GM18907 (cell line): ENCODE measurements around the gene TEDC2.

Experiments
- ATAC-seq: cut with Tn5 transposase; IDR thresholded peaks from one replicate; pipeline ENCODE4 v1.9.1; 2021; ENCODE audit warnings: mild to moderate bottlenecking, moderate library complexity; ENCODE audit not compliant: unreplicated experiment

The TEDC2 gene

GRCh38 chr16:2464333-2464732, 4.4 kb downstream of the TEDC2 start:
- ATAC-seq = no peak

GRCh38 chr16:2465653-2466415, 5.9 kb downstream of the TEDC2 start:
- no peak for ATAC-seq

- ATAC-seq = no peak
These were observed 7.0 kb downstream of the TEDC2 start for GRCh38 chr16:2466667-2467527.

- no peak for ATAC-seq
These were observed 7.8 kb downstream of the TEDC2 start for GRCh38 chr16:2467528-2468232.

GRCh38 chr16:2468233-2468724, 8.4 kb downstream of the TEDC2 start:
- no peak for ATAC-seq

- no peak for ATAC-seq
These were observed 9.0 kb downstream of the TEDC2 start for GRCh38 chr16:2468725-2469398.

GRCh38 chr16:2469399-2470233, 9.7 kb downstream of the TEDC2 start:
- ATAC-seq = no peak

GRCh38 chr16:2470234-2470601, 10.3 kb downstream of the TEDC2 start:
- ATAC-seq = no peak

- no peak for ATAC-seq
These were observed 10.7 kb downstream of the TEDC2 start for GRCh38 chr16:2470603-2471015.

GRCh38 chr16:2471016-2471652, 11.2 kb downstream of the TEDC2 start, which contains the start of gene NTN3:
Gene NTN3 (plus strand): TSS chr16:2471297. CDS start chr16:2471702, 405 bp downstream.
- ATAC-seq = no peak

GRCh38 chr16:2471653-2472487, 12.0 kb downstream of the TEDC2 start:
- no peak for ATAC-seq

GRCh38 chr16:2472488-2472864, 12.6 kb downstream of the TEDC2 start:
- ATAC-seq = no peak

- no peak for ATAC-seq
These were observed 13.1 kb downstream of the TEDC2 start for GRCh38 chr16:2472885-2473445.

GRCh38 chr16:2473446-2473926, 13.6 kb downstream of the TEDC2 start:
- no peak for ATAC-seq

GRCh38 chr16:2473999-2474876, 14.3 kb downstream of the TEDC2 start:
- ATAC-seq = peak; percentile 27

GRCh38 chr16:2474877-2475412, 15.0 kb downstream of the TEDC2 start, which contains the start of gene TBC1D24:
Gene TBC1D24 (plus strand): TSS chr16:2475127. CDS start chr16:2496149, 21,022 bp downstream.
- ATAC-seq = peak; percentile 55
